ENCODE results near the gene TXNDC11. TPM values are rescaled to one million over a fixed set of nuclear protein-coding genes. Genes with fewer than 3 reads are reported as not detected.

Gene TXNDC11
- total RNA-seq, 2 donors from 2014 or later = 29.5 to 38.1 TPM

GRCh38 chr16:11738742-11739544, 3.7 kb downstream of the TXNDC11 start:
- TF ChIP-seq CTCF (IDR thresholded peaks at IDR 0.05) = no peak
- Histone ChIP-seq H3K27me3 (no peaks in the 10 kb centered on the region), H3K27ac (no peak overlapping the region), H3K4me1 (peaks cover 0 to 62% of the 10 kb centered on the region in 2 donors), H3K9me3 (no peaks in the 10 kb centered on the region), H3K36me3 (peaks cover 25% of the 10 kb centered on the region), H3K4me3 (no peak overlapping the region)
- no peak for DNase-seq (ENCODE audit: low spot score)

- no peak for TF ChIP-seq CTCF (IDR thresholded peaks at IDR 0.05)
- DNase-seq (ENCODE audit: low spot score) = no peak
- peaks cover 0 to 54% of the 10 kb centered on the region in 2 donors for H3K4me1 ChIP-seq
- H3K36me3 ChIP-seq = peaks cover 35% of the 10 kb centered on the region
- H3K9me3 ChIP-seq = no peaks in the 10 kb centered on the region
- H3K27me3 ChIP-seq = no peaks in the 10 kb centered on the region
- no peak overlapping the region for H3K27ac ChIP-seq
- H3K4me3 ChIP-seq = no peak overlapping the region
Measured at GRCh38 chr16:11737713-11738112, 4.9 kb downstream of the TXNDC11 start.

GRCh38 chr16:11736903-11737302, 5.8 kb downstream of the TXNDC11 start:
- H3K4me1 ChIP-seq = peaks cover 0 to 54% of the 10 kb centered on the region in 2 donors
- no peak overlapping the region for H3K27ac ChIP-seq
- no peak for TF ChIP-seq CTCF (IDR thresholded peaks at IDR 0.05)
- no peaks in the 10 kb centered on the region for H3K27me3 ChIP-seq
- DNase-seq (ENCODE audit: low spot score) = no peak
- H3K36me3 ChIP-seq = peaks cover 43% of the 10 kb centered on the region
- H3K4me3 ChIP-seq = no peak overlapping the region
- H3K9me3 ChIP-seq = no peaks in the 10 kb centered on the region

- H3K4me3 ChIP-seq = no peak overlapping the region
- H3K36me3 ChIP-seq = peaks cover 54% of the 10 kb centered on the region
- DNase-seq (ENCODE audit: low spot score) = no peak
- no peaks in the 10 kb centered on the region for H3K9me3 ChIP-seq
- peaks cover 0 to 53% of the 10 kb centered on the region in 2 donors for H3K4me1 ChIP-seq
- H3K27me3 ChIP-seq = no peaks in the 10 kb centered on the region
- H3K27ac ChIP-seq = peak overlapping the region in 1 of 2 donors; percentile 39
- TF ChIP-seq CTCF (IDR thresholded peaks at IDR 0.05) = no peak
Measured at GRCh38 chr16:11735787-11736186, 6.9 kb downstream of the TXNDC11 start.

- H3K9me3 ChIP-seq = no peaks in the 10 kb centered on the region
- no peak for DNase-seq (ENCODE audit: low spot score)
- no peak overlapping the region for H3K4me3 ChIP-seq
- peaks cover 0 to 49% of the 10 kb centered on the region in 2 donors for H3K4me1 ChIP-seq
- no peak for TF ChIP-seq CTCF (IDR thresholded peaks at IDR 0.05)
- H3K27me3 ChIP-seq = no peaks in the 10 kb centered on the region
- H3K27ac ChIP-seq = peak overlapping the region; percentile 34 to 53
- H3K36me3 ChIP-seq = peaks cover 58% of the 10 kb centered on the region
Measured at GRCh38 chr16:11734653-11735043, 8.0 kb downstream of the TXNDC11 start.

Data from right atrium auricular region (tissue), 2 donors.